Natural killer cell (primary cell): ENCODE results near the gene MAP7D3. TPM values are rescaled to one million over a fixed set of nuclear protein-coding genes. Genes with fewer than 3 reads are reported as not detected.

Source experiments
- ATAC-seq, 3 donors: fragments of 150-1000 bp in 2 of 3; fragments of 200-7000 bp in 1 of 3; cut with Tn5 transposase; 1 replicate in 1 of 3; 2 replicates in 2 of 3; pipeline ENCODE4 v1.10.0; 2021; ENCODE audit warnings: mild to moderate bottlenecking in 2 of 3, moderate library complexity in 2 of 3
- DNase-seq, 2 donors: peaks; one replicate each; pipeline versions ENCODE4 v3.0.0 to v3.0.0-alpha.2; 2013 to 2021; ENCODE audit warnings: mixed read lengths in 1 of 2
- H3K27ac ChIP-seq: one replicate; pipeline ENCODE4 v1.5.1; 2013; ENCODE audit warnings: mild to moderate bottlenecking, low read length
- H3K27me3 ChIP-seq: one replicate; pipeline ENCODE4 v1.6.1; 2013; ENCODE audit warnings: low read length; ENCODE audit not compliant: control insufficient read depth, insufficient read depth
- H3K36me3 ChIP-seq: one replicate; pipeline ENCODE4 v1.6.1; 2013; ENCODE audit warnings: low read length; ENCODE audit not compliant: control insufficient read depth, insufficient read depth
- H3K4me1 ChIP-seq: one replicate; pipeline ENCODE4 v1.6.1; 2013; ENCODE audit warnings: low read length; ENCODE audit not compliant: control insufficient read depth, insufficient read depth
- H3K4me3 ChIP-seq: one replicate; pipeline ENCODE4 v1.5.1; 2013; ENCODE audit warnings: low read length
- H3K9me3 ChIP-seq: one replicate; pipeline ENCODE4 v1.6.1; 2013; ENCODE audit warnings: low read length; ENCODE audit not compliant: control insufficient read depth, insufficient read depth
- H3K27ac Mint-ChIP-seq, 2 donors: one replicate each; pipeline ENCODE4 v1.8.0; 2022; ENCODE audit warnings: mild to moderate bottlenecking in 2 of 2, mixed read lengths in 2 of 2, moderate library complexity in 1 of 2
- H3K27me3 Mint-ChIP-seq, 2 donors: one replicate each; pipeline ENCODE4 v1.8.0; 2022; ENCODE audit warnings: low read depth in 2 of 2, mixed read lengths in 2 of 2
- H3K36me3 Mint-ChIP-seq: one replicate; pipeline ENCODE4 v1.8.0; 2022; ENCODE audit warnings: mixed read lengths
- H3K4me1 Mint-ChIP-seq, 2 donors: one replicate each; pipeline ENCODE4 v1.8.0; 2022; ENCODE audit warnings: mixed read lengths in 2 of 2
- H3K4me3 Mint-ChIP-seq: one replicate; pipeline ENCODE4 v1.8.0; 2022; ENCODE audit warnings: mild to moderate bottlenecking, moderate library complexity, mixed read lengths
- H3K9me3 Mint-ChIP-seq, 2 donors: one replicate each; pipeline ENCODE4 v1.8.0; 2022; ENCODE audit warnings: mixed read lengths in 2 of 2
- CTCF ChIP-seq: fragments of 200-600 bp; IDR thresholded peaks from one replicate; pipeline ENCODE4 v1.8.0; 2022; ENCODE audit warnings: antibody characterized with exemption
- WGBS: methylation state at CpG from one replicate; pipeline ENCODE4 v1.1.7; 2013; ENCODE audit warnings: missing lambda C conversion rate; ENCODE audit not compliant: insufficient coverage; 5-methylcytosine and 5-hydroxymethylcytosine counted together
- intact Hi-C: fragments of 100-400 bp; cut with micrococcal nuclease; formaldehyde crosslinking; loops from one replicate; pipeline ENCODE4 v1.14.2; 2022
- total RNA-seq, 4 donors: library from RNA; stranded (reverse); fragments of 120-200 nt in 1 of 4; gene quantifications; one replicate each; pipeline versions ENCODE4 v1.2.3 to v1.2.4, GENCODE V29; 2013 to 2022

MAP7D3 gene
- total RNA-seq, 3 donors from 2014 or later (not counting 1 experiment from before 2014, with no cell fraction given), result 5.6 to 6.1 (median 5.7) TPM

- Histone ChIP-seq H3K27me3 (no peaks in the 10 kb centered on the region), H3K4me1 (peaks cover 23% of the 10 kb centered on the region), H3K36me3 (no peaks in the 10 kb centered on the region), H3K4me3 (no peak overlapping the region), H3K9me3 (no peaks in the 10 kb centered on the region), H3K27ac (no peak overlapping the region)
- intact Hi-C loops, result no loop called here
- DNase-seq (no peak), ATAC-seq (no peak)
- H3K36me3 Mint-ChIP-seq, result no peaks in the 10 kb centered on the region
- 85% methylated on average over 7 of the region's 8 CpGs for WGBS
- H3K27ac Mint-ChIP-seq, result no peak overlapping the region
- no peaks in the 10 kb centered on the region for H3K9me3 Mint-ChIP-seq
- H3K4me1 Mint-ChIP-seq, result peaks cover 17 to 26% of the 10 kb centered on the region in 2 donors
- no peak overlapping the region for H3K4me3 Mint-ChIP-seq
- H3K27me3 Mint-ChIP-seq, result no peaks in the 10 kb centered on the region
- TF ChIP-seq CTCF, result no peak
Measured at GRCh38 chrX:136205882-136206380, 45.3 kb downstream of the MAP7D3 start.

- peak overlapping the region; percentile 74 to 78 for H3K27ac Mint-ChIP-seq
- intact Hi-C loops, result no loop called here
- H3K4me1 ChIP-seq, result peaks cover 21% of the 10 kb centered on the region
- H3K36me3 ChIP-seq, result no peaks in the 10 kb centered on the region
- H3K9me3 Mint-ChIP-seq, result no peaks in the 10 kb centered on the region
- peak in 1 of 2 donors; percentile 65 for DNase-seq
- H3K4me1 Mint-ChIP-seq, result peaks cover 17 to 26% of the 10 kb centered on the region in 2 donors
- H3K27ac ChIP-seq, result peak overlapping the region; percentile 68
- H3K4me3 ChIP-seq, result no peak overlapping the region
- WGBS, result 7% methylated on average over 1 of the region's 2 CpGs
- no peaks in the 10 kb centered on the region for H3K9me3 ChIP-seq
- no peaks in the 10 kb centered on the region for H3K36me3 Mint-ChIP-seq
- no peaks in the 10 kb centered on the region for H3K27me3 Mint-ChIP-seq
- no peaks in the 10 kb centered on the region for H3K27me3 ChIP-seq
- ATAC-seq, result peak; percentile 41 to 62 (median 54)
- no peak for TF ChIP-seq CTCF
- H3K4me3 Mint-ChIP-seq, result peak overlapping the region; percentile 47
Measured at GRCh38 chrX:136204571-136204970, 46.6 kb downstream of the MAP7D3 start.

- H3K9me3 ChIP-seq, result no peaks in the 10 kb centered on the region
- H3K4me1 Mint-ChIP-seq, result peaks cover 17 to 23% of the 10 kb centered on the region in 2 donors
- ATAC-seq (no peak), DNase-seq (no peak)
- peak overlapping the region; percentile 68 for H3K27ac ChIP-seq
- H3K27me3 Mint-ChIP-seq, result no peaks in the 10 kb centered on the region
- no peak for TF ChIP-seq CTCF
- H3K27me3 ChIP-seq, result no peaks in the 10 kb centered on the region
- H3K27ac Mint-ChIP-seq, result peak overlapping the region in 1 of 2 donors; percentile 78
- no peak overlapping the region for H3K4me3 ChIP-seq
- H3K36me3 Mint-ChIP-seq, result no peaks in the 10 kb centered on the region
- 21% methylated on average over 3 of the region's 3 CpGs for WGBS
- no peaks in the 10 kb centered on the region for H3K36me3 ChIP-seq
- H3K9me3 Mint-ChIP-seq, result no peaks in the 10 kb centered on the region
- H3K4me3 Mint-ChIP-seq, result no peak overlapping the region
- peaks cover 15% of the 10 kb centered on the region for H3K4me1 ChIP-seq
- intact Hi-C loops, result no loop called here
Measured at GRCh38 chrX:136203951-136204350, 47.2 kb downstream of the MAP7D3 start.

- ATAC-seq, result peak in 1 of 3 donors; percentile 44
- peaks cover 17 to 22% of the 10 kb centered on the region in 2 donors for H3K4me1 Mint-ChIP-seq
- Histone ChIP-seq H3K27me3 (no peaks in the 10 kb centered on the region), H3K36me3 (no peaks in the 10 kb centered on the region), H3K4me1 (peaks cover 15% of the 10 kb centered on the region), H3K27ac (peak overlapping the region; percentile 68), H3K9me3 (no peaks in the 10 kb centered on the region), H3K4me3 (no peak overlapping the region)
- no peaks in the 10 kb centered on the region for H3K36me3 Mint-ChIP-seq
- no peak for TF ChIP-seq CTCF
- no peaks in the 10 kb centered on the region for H3K9me3 Mint-ChIP-seq
- H3K4me3 Mint-ChIP-seq, result no peak overlapping the region
- peak in 1 of 2 donors; percentile 22 for DNase-seq
- no peaks in the 10 kb centered on the region for H3K27me3 Mint-ChIP-seq
- peak overlapping the region; percentile 27 to 78 for H3K27ac Mint-ChIP-seq
- intact Hi-C loops, result no loop called here
Measured at GRCh38 chrX:136203438-136203837, 47.8 kb downstream of the MAP7D3 start.
